ENCODE measurements around the gene VRTN. TPM values are rescaled to one million over a fixed set of nuclear protein-coding genes. Genes with fewer than 3 reads are reported as not detected.

VRTN gene
- total and polyA plus RNA-seq, 9 of the 15 experiments (the other 6 are each of a cell fraction or from before 2014, with no cell fraction given), result 0.05 to 0.09 (median 0.06) TPM; not detected in 6

DNA sequence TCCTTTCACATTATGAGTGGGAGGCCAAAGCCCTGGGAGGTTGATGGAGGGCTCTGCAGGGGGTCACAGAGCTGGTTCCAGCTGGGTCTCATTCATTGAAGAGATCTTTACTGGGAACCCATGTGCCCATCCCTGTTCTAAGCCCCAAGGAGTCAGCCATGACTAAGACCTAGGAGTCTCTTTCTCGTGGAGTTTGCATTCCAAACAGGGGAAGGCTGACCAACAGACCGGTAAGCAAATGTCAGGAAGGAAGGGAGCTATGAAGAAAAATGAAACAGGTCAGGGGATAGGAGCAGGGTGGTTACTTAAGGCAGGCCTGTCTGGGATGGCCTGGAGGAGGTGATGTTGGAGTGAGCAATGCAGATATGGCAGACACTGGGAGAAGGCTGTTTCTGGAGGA is 46.3 kb downstream of the VRTN start (continued):
- TF ChIP-seq TCF3 (CRISPR knock-in tag; IDR thresholded peaks at IDR 0.05), result no peak
- TF ChIP-seq, protein P1, sequence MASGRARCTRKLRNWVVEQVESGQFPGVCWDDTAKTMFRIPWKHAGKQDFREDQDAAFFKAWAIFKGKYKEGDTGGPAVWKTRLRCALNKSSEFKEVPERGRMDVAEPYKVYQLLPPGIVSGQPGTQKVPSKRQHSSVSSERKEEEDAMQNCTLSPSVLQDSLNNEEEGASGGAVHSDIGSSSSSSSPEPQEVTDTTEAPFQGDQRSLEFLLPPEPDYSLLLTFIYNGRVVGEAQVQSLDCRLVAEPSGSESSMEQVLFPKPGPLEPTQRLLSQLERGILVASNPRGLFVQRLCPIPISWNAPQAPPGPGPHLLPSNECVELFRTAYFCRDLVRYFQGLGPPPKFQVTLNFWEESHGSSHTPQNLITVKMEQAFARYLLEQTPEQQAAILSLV (tag; IDR thresholded peaks at IDR 0.05), result no peak
- TF ChIP-seq, protein P2, sequence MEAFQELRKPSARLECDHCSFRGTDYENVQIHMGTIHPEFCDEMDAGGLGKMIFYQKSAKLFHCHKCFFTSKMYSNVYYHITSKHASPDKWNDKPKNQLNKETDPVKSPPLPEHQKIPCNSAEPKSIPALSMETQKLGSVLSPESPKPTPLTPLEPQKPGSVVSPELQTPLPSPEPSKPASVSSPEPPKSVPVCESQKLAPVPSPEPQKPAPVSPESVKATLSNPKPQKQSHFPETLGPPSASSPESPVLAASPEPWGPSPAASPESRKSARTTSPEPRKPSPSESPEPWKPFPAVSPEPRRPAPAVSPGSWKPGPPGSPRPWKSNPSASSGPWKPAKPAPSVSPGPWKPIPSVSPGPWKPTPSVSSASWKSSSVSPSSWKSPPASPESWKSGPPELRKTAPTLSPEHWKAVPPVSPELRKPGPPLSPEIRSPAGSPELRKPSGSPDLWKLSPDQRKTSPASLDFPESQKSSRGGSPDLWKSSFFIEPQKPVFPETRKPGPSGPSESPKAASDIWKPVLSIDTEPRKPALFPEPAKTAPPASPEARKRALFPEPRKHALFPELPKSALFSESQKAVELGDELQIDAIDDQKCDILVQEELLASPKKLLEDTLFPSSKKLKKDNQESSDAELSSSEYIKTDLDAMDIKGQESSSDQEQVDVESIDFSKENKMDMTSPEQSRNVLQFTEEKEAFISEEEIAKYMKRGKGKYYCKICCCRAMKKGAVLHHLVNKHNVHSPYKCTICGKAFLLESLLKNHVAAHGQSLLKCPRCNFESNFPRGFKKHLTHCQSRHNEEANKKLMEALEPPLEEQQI (IDR thresholded peaks at IDR 0.05), result no peak
- no peak for TF ChIP-seq HCFC1 (IDR thresholded peaks at IDR 0.05; ENCODE audit: low read depth, low read length)
- TF ChIP-seq SMC3 (conservative IDR thresholded peaks at IDR 0.05; ENCODE audit: insufficient read depth, low read depth, low read length), result no peak
- no peak for TF ChIP-seq YBX1 (IDR thresholded peaks at IDR 0.05)
- TF ChIP-seq ZKSCAN3 (CRISPR knock-in tag; IDR thresholded peaks at IDR 0.05), result no peak
- no peak for TF ChIP-seq ZNF347 (CRISPR knock-in tag; IDR thresholded peaks at IDR 0.05; ENCODE audit: low read depth)

DNA sequence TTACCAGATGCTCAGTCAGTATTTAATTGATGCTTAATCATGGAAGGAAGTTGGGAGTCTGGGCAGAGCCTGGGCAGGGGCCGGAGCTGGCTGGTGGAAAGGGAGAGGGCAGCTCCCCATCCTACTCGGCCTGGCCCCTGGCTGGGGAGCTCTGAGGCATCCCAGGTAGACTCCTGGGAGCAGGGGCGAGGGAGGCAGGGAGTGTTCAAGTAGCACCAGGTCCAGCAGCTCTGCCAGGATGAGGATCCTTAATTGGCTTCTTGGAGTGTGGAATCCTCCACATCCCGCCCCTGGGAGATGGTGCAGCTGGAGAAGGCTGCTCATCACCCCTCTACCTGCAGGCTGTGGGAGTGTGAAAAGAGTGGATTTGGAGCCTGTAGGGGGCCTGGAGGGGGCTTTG is 46.8 kb downstream of the VRTN start:
- 2% methylated on average over 4 of the region's 4 CpGs for WGBS (ENCODE audit: insufficient coverage, low coverage, missing lambda C conversion rate)
- Histone ChIP-seq H4K20me1 (replicated peaks; ENCODE audit: control insufficient read depth, insufficient read depth, low read length) (no peaks in the 10 kb centered on the region), H3K4me3 (no peak overlapping the region), H2AFZ (ENCODE audit: low read depth, low read length) (no peak overlapping the region), H3K4me2 (ENCODE audit: insufficient read depth, low read length) (no peak overlapping the region), H3K9me1 (ENCODE audit: control insufficient read depth, insufficient read depth, low read length) (no peaks in the 10 kb centered on the region), H3K79me2 (ENCODE audit: control insufficient read depth, insufficient read depth, low read length) (no peaks in the 10 kb centered on the region), H3K36me3 (ENCODE audit: control insufficient read depth, insufficient read depth, low read length) (no peaks in the 10 kb centered on the region), H3K27me3 (ENCODE audit: control insufficient read depth in 2 of 2, insufficient read depth in 2 of 2, low read length in 2 of 2) (peaks cover 0 to 35% of the 10 kb centered on the region in 2 experiments), H3K4me1 (replicated peaks in 1 of 2; ENCODE audit: control insufficient read depth in 2 of 2, insufficient read depth in 2 of 2, low read length in 2 of 2) (no peaks in the 10 kb centered on the region; a peak in 1 of 5 replicates), H3K27ac (ENCODE audit: extremely low read depth, low read depth, low read length) (no peak overlapping the region), H3K9ac (ENCODE audit: insufficient read depth in 1 of 2, low read depth in 2 of 2, low read length in 2 of 2) (no peak overlapping the region), H3K9me3 (replicated peaks; ENCODE audit: control insufficient read depth, insufficient read depth, low read depth, low read length) (no peaks in the 10 kb centered on the region)
- in situ Hi-C loops (cut with MboI), result no loop called here
- CTCF ChIA-PET (ENCODE audit: low intra/inter-chr PET ratio), result no interaction called here
- TF ChIP-seq ZNF785 (CRISPR knock-in tag; IDR thresholded peaks at IDR 0.05), result no peak
- no peak for TF ChIP-seq RUNX1 (IDR thresholded peaks at IDR 0.05; ENCODE audit: low read depth)
- TF ChIP-seq SPI1 (IDR thresholded peaks at IDR 0.05; ENCODE audit: borderline replicate concordance, low read depth, low read length), result no peak
- no peak for TF ChIP-seq TCFL5 (CRISPR knock-in tag; conservative IDR thresholded peaks at IDR 0.05)
- TF ChIP-seq, protein P3, sequence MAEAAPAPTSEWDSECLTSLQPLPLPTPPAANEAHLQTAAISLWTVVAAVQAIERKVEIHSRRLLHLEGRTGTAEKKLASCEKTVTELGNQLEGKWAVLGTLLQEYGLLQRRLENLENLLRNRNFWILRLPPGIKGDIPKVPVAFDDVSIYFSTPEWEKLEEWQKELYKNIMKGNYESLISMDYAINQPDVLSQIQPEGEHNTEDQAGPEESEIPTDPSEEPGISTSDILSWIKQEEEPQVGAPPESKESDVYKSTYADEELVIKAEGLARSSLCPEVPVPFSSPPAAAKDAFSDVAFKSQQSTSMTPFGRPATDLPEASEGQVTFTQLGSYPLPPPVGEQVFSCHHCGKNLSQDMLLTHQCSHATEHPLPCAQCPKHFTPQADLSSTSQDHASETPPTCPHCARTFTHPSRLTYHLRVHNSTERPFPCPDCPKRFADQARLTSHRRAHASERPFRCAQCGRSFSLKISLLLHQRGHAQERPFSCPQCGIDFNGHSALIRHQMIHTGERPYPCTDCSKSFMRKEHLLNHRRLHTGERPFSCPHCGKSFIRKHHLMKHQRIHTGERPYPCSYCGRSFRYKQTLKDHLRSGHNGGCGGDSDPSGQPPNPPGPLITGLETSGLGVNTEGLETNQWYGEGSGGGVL (CRISPR knock-in tag; IDR thresholded peaks at IDR 0.05), result no peak
- no peak for TF ChIP-seq ZNF347 (CRISPR knock-in tag; IDR thresholded peaks at IDR 0.05; ENCODE audit: low read depth)
- TF ChIP-seq ZNF184 (CRISPR knock-in tag; IDR thresholded peaks at IDR 0.05), result no peak
- no peak for TF ChIP-seq MEF2A (IDR thresholded peaks at IDR 0.05; ENCODE audit: control insufficient read depth, low read depth, low read length)
- TF ChIP-seq ETV5 (CRISPR knock-in tag; IDR thresholded peaks at IDR 0.05; ENCODE audit: low read depth), result no peak
- ATAC-seq (no peak), DNase-seq (ENCODE audit: extremely low read depth in 1 of 4, low spot score in 3 of 4) (no peak), FAIRE-seq (no peak)
- intact Hi-C loops (cut with micrococcal nuclease), result no loop called here
- POLR2A ChIA-PET, result interaction anchor here (0.6 kb wide), 2 partner anchors 13 to 1511 kb away, joined by 3 to 4 read pairs; no protein-coding TSS in a partner anchor
- BruUV-seq (replicated peaks), result no TSS peak
